ENCODE data around the gene ESPN. TPM values are rescaled to one million over a fixed set of nuclear protein-coding genes. Genes with fewer than 3 reads are reported as not detected.

Gene ESPN
- total and polyA plus RNA-seq, 2 of the 8 experiments (the other 6 are each of a cell fraction or from before 2014, with no cell fraction given): 5.2 to 16.3 TPM

DNA sequence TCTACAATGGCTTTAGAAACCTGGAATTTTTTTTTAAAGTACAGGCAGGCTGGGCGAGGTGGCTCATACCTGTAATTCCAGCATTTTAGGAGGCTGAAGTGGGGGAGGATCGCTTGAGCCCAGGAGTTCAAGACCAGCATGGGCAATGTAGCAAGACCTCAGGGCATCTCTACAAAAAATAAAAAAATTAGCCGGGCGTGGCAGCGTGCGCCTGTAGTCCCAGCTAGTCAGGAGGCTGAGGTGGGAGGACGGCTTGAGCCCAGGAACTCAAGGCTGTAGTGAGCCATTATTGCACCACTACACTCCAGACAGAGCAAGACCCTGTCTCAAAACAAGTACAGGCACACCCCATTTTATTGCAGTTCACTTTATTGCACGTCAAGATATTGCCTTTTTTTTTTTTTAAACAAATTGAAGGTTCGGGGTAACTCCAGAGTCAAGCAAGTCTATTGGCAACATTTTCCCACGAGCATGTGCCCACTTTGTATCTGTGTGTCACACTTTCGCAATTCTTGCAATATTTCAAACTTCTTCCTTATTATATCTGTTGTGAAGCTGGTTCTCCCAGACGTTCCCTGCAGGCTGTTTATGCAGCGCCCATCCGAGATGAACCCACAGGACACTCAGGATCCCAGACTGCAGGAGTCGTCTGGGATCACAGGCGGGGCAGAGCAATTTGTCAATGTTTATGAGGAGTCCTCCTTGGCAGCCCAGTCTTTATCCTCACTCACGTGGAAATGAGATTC, 9.5 kb upstream of the ESPN start:
- H4K91ac ChIP-seq (replicated peaks; ENCODE audit: insufficient read length, low read length): peak overlapping the region; percentile 91
- no peak overlapping the region for H3K4ac ChIP-seq (replicated peaks; ENCODE audit: insufficient read length, low read depth, low read length)
- POLR2A ChIA-PET (ENCODE audit: partially characterized antibody): interaction anchor here (0.8 to 1.8 kb wide), 7 partner anchors 10 to 234 kb away, joined by 3 to 6 read pairs (median 3); partner anchors contain the start of gene ACOT7
- CTCF ChIA-PET (ENCODE audit: partially characterized antibody): interaction anchor here (0.8 to 58.4 kb wide), 26 partner anchors 7 to 228 kb away, joined by 3 to 1769 read pairs (median 5); no protein-coding TSS in a partner anchor
- no peak overlapping the region for H3K14ac ChIP-seq (ENCODE audit: insufficient read length)
- TF ChIP-seq SP4 (IDR thresholded peaks at IDR 0.05; ENCODE audit: low read length): no peak
- no peaks in the 10 kb centered on the region for H3K79me2 ChIP-seq (ENCODE audit: control insufficient read depth in 1 of 2, insufficient read depth in 2 of 2, low read length in 2 of 2)
- DNase-seq (ENCODE audit: low read depth in 1 of 2, low spot score in 2 of 2): no peak
- H3K9ac ChIP-seq (replicated peaks in 1 of 4; ENCODE audit: extremely low read depth in 1 of 4, low read depth in 3 of 4, low read length in 3 of 4): no peak overlapping the region
- H3K36me3 ChIP-seq (ENCODE audit: control insufficient read depth in 2 of 4, insufficient read depth in 4 of 4, low read length in 3 of 4): peaks cover 0 to 8% (median 0%) of the 10 kb centered on the region in 4 experiments; a peak in 1 of 8 replicates
- peaks cover 0 to 5% of the 10 kb centered on the region in 2 experiments for H4K20me1 ChIP-seq (replicated peaks in 1 of 2; ENCODE audit: control insufficient read depth in 1 of 2, insufficient read depth in 2 of 2, low read length in 2 of 2)
- no peaks in the 10 kb centered on the region for H3K79me1 ChIP-seq (ENCODE audit: low read depth, low read length)
- H2BK20ac ChIP-seq (ENCODE audit: low read length): 0 out of 2 replicates have a peak overlapping the region, but pooled peaks have one; percentile 15
- peak overlapping the region; percentile 81; the same call in 1 of the 2 replicates for H4K8ac ChIP-seq (ENCODE audit: extremely low read depth, insufficient read depth, low read length)
- no peak overlapping the region for H3K27ac ChIP-seq (ENCODE audit: low read depth, low read length)
- H3K18ac ChIP-seq (ENCODE audit: extremely low read depth, low read length): peak overlapping the region; percentile 93
- no peak overlapping the region for H2BK15ac ChIP-seq (ENCODE audit: low read length)
- H3K9me3 ChIP-seq (ENCODE audit: insufficient read depth in 2 of 2, low read depth in 1 of 2, low read length in 1 of 2): no peaks in the 10 kb centered on the region
- H3K23me2 ChIP-seq (ENCODE audit: low read depth, low read length): peaks cover 5% of the 10 kb centered on the region; the same call in 1 of the 2 replicates
- H3K4me3 ChIP-seq (ENCODE audit: extremely low read depth in 1 of 4, insufficient read depth in 2 of 4, low read depth in 3 of 4, low read length in 4 of 4): no peak overlapping the region; a peak in 1 of 8 replicates
- 86% methylated on average over 17 of the region's 17 CpGs; no CpG with 5 or more reads in 1 of the 2 experiments for WGBS, 2 experiments (ENCODE audit: extremely low coverage in 1 of 2, insufficient coverage in 1 of 2, insufficient read length in 1 of 2, insufficient replicate concordance in 2 of 2, low coverage in 1 of 2, low lambda C conversion rate in 2 of 2, missing lambda C conversion rate in 1 of 2)
- H2AK5ac ChIP-seq (ENCODE audit: low read depth, low read length): peak overlapping the region; percentile 94; the same call in 1 of the 2 replicates
- peak overlapping the region; percentile 98; the same call in 1 of the 2 replicates for H2BK12ac ChIP-seq (ENCODE audit: low read depth, low read length)
- H3K56ac ChIP-seq (replicated peaks; ENCODE audit: insufficient read length, low read depth, low read length): no peak overlapping the region
- peaks cover 2 to 12% (median 6%) of the 10 kb centered on the region in 4 experiments for H3K4me1 ChIP-seq (replicated peaks in 1 of 4; ENCODE audit: control insufficient read depth in 3 of 4, insufficient read depth in 4 of 4, low read length in 3 of 4)
- no peak for FAIRE-seq
- peak overlapping the region; percentile 61 for H4K5ac ChIP-seq (ENCODE audit: insufficient read length, low read depth, low read length)
- no peak overlapping the region for H2BK120ac ChIP-seq (replicated peaks; ENCODE audit: low read depth, low read length)
- peak overlapping the region; percentile 35 to 51; a peak in 3 of 4 replicates for H3K4me2 ChIP-seq (ENCODE audit: insufficient read depth in 1 of 2, low read depth in 2 of 2, low read length in 2 of 2)
- peak overlapping the region; percentile 84; the same call in 1 of the 2 replicates for H2BK5ac ChIP-seq (ENCODE audit: low read depth, low read length)
- H3K27me3 ChIP-seq (replicated peaks in 1 of 4; ENCODE audit: control insufficient read depth in 3 of 4, extremely low read depth in 1 of 4, insufficient read depth in 3 of 4, low read length in 3 of 4): peaks cover 35 to 58% (median 56%) of the 10 kb centered on the region in 4 experiments
- no peak overlapping the region for H3K23ac ChIP-seq (ENCODE audit: insufficient read length)
- peak overlapping the region; percentile 47; the same call in 1 of the 2 replicates for H2AFZ ChIP-seq (ENCODE audit: low read length)

Measured in H1 (cell line).